ENCODE data around the gene SLC35F6.
"Not testable (repeated sequence)": the region's sequence is repeated elsewhere in the genome, so short reads cannot be mapped to it uniquely, and the experiment has no call there.

Gene SLC35F6

GRCh38 chr2:26730549-26731344, 33.3 kb upstream of the SLC35F6 start:
- no peak for DNase-seq (ENCODE audit: low read depth in 2 of 3, low spot score in 2 of 3)

DNA sequence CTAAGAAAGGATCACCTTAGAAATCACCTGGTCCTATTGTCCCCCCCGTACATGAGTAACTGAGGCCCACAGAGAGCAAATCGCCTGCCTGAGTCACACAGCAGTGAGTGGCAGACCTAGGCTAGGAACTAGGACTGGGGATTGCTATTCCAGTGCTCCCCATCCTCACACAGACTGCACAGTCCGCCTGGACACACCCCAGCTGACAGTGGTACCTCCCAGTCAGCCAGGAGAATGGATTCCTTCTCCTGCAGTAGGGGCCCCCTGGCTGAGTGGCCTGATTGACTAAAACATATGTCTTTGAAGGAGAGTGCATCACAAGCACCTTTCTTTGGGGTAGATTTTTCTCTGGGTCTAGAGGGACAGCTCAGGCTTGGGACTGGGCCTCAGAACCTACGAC, 32.4 kb upstream of the SLC35F6 start:
- no peak for DNase-seq (ENCODE audit: low read depth in 2 of 3, low spot score in 2 of 3)

GRCh38 chr2:26732446-26732845, 31.6 kb upstream of the SLC35F6 start:
- no peak for DNase-seq (ENCODE audit: low read depth in 2 of 3, low spot score in 2 of 3)

GRCh38 chr2:26733413-26733812, 30.7 kb upstream of the SLC35F6 start:
- DNase-seq (ENCODE audit: low read depth in 2 of 3, low spot score in 2 of 3): no peak

DNA sequence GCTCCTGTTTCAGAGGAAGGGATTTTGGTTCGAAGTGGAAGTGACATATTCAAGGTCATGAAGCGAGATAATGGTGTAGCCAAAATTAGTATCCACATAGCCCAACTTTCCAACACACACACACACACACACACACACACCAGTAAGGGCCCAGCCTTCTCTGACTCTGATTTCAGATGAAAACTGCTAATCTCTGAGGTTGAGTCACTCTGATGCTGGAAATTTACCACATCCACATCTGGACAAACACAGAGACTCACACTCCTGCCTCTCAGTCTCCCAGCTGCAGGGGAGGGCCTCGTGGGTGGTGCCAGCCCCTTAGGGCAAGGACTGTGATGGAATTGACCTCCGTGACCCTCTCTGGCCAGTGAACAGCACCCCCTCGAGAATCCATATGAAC, 29.0 kb upstream of the SLC35F6 start:
- DNase-seq (ENCODE audit: low read depth in 2 of 3, low spot score in 2 of 3): no peak

GRCh38 chr2:26735883-26736588, 28.0 kb upstream of the SLC35F6 start:
- DNase-seq (ENCODE audit: low read depth in 2 of 3, low spot score in 2 of 3): no peak

DNA sequence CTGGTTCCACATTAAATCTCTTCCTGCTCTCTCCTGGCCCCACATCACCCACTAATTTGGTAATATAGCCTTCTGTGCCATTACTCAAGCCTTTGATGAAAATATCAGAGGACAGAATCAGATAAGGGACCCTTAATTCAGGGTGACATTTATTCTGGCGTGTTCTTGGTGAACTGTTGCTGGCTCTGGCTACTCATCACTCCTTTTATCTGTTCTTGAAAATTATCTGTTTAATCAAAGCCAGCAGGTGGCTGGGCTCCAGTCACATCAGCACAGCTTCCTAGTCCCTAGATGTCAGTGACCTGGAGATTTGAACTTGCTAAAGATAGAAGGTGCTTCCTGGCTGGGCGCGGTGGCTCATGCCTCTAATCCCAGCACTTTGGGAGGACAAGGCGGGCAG, 26.9 kb upstream of the SLC35F6 start:
- no peak for DNase-seq (ENCODE audit: low read depth in 2 of 3, low spot score in 2 of 3)

DNA sequence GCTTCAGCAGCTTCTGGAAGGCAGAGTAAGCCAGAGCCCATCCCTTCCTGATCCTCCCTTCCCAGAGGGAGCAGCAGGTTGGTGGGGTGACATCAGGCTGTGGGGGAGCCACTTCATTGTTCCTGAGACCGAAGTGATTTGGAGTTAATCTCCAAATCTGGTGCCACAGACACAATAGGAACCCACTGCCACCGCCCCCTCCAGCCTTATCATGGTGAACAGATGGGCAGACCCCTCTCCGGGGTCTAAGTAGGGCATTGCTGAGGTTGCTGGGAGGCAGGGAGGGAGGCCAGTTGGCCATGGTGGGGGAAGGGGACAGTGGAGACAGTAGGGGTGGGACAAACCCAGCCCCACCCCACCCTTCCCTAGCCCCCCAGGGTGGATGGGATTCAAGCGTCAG, 25.6 kb upstream of the SLC35F6 start:
- no peak for DNase-seq (ENCODE audit: low read depth in 2 of 3, low spot score in 2 of 3)

DNA sequence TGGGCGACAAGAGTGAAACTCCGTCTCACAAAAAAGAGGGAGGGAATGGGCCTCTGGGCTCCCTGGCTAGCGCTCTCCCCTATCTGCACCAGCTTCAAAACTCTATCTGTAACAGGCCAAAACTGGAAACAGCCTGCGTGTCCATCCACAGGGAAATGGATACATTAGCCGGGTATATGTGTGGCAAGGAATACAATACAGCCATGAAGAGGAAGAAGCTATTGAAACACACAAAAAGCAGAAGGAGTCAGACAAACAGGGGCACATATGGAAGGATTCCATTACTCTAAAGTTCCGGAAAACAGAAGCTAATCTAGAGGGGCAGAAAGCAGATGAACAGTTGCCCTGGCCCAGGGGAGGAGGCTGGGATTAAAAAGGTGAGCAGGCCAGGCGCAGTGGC, 24.6 kb upstream of the SLC35F6 start:
- DNase-seq (ENCODE audit: low read depth in 2 of 3, low spot score in 2 of 3): no peak

DNA sequence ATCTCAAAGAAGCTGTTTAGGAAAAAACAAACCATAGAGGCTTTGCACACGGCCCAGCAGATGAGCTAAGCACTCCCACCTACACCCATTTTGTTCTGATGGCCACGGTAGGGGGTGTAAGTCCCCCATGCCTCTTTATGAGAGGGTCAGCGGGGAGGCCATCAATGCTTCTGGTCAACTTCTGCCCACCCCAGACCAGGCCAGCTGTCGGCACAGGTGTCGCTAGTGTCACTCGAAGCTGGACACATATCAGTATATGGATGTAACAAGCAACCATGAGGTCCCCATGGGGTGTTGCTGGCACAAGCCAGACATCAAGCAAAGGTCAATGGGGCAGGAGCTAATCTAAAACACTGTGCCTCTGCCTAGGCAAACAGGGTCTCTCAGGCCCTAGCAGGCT, 23.7 kb upstream of the SLC35F6 start:
- no peak for DNase-seq (ENCODE audit: low read depth in 2 of 3, low spot score in 2 of 3)

DNA sequence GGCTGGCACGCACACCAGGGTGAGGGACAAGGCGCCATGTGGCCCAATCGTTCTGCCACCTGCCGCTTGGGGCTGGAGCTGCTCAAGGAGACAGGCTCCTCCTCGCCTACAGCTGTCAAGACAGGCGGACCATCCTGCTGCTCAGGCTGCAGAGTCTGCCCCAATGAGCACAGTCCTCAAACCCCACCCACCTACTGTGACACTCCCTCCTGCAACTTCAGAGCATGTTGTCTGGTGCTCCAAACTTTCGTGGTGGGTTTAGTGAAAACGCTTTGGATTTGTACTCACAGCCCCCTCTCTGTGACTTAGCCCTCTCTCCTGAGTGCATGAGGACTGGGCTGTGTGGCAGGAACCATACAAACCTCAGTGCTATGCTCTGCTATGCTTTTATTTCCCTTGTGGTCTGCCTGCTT, 23.2 kb upstream of the SLC35F6 start:
- no peak for DNase-seq (ENCODE audit: low read depth in 2 of 3, low spot score in 2 of 3)

DNA sequence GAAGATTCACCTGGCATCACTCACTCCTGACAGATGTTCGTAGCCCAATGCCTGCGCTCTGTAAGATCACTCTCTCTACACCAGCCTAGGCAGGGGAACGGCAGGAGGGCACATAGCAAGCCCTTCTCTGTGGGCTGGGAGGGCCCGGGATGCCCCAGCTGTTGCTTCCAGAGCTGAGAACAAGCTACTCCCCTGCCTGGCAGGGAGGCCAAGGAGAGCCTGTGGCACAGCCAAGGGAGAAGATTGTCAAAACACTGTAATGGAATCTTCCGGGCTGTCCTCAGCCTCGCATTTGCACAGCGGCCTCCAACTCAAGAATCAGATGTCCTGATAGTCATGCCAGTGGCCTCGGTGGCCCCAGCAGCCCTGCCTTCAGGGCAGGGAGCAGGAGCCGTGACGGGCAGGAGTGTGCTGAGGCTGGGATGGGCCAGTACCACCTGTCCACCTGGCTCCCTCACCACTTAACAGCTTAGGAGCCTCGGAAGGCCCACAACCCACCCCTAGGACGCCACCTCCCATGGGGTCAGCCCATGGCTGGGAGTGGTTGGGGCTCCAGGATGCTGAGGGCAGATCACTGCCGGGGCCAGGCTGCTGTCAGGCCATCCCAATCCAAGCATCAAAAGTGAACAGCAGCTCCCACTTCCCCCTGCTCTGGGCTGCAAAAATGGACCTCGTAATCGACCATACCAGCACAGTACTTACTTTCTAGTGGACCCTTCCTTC, 21.9 kb upstream of the SLC35F6 start:
- no peak for DNase-seq (ENCODE audit: low read depth in 2 of 3, low spot score in 2 of 3)

GRCh38 chr2:26743852-26744251, 20.2 kb upstream of the SLC35F6 start:
- DNase-seq (ENCODE audit: low read depth in 2 of 3, low spot score in 2 of 3): no peak

DNA sequence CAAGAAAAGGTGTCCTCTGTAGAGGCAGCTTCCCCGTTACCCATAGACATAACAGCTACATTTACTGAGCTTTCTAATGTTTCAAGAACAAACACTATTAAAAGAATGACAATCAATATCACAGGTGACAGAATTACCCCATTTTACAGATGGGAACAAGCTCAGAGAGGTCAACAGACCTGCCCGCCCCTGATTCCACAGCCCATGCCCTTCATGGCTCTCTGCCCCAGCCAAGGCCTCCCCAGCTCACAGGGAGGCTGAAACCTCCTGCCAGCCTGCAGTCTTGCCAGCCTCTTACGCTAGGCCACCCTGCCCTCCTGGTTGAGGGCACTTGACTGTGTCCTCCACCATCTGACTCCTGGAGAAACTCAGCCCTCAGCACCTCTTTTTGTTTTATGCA, 19.1 kb upstream of the SLC35F6 start:
- DNase-seq (ENCODE audit: low read depth in 2 of 3, low spot score in 2 of 3): no peak

- peak; percentile 53 to 78 (median 77) for DNase-seq (ENCODE audit: low read depth in 2 of 3, low spot score in 2 of 3)
Measured at GRCh38 chr2:26745609-26746327, 18.3 kb upstream of the SLC35F6 start.

DNA sequence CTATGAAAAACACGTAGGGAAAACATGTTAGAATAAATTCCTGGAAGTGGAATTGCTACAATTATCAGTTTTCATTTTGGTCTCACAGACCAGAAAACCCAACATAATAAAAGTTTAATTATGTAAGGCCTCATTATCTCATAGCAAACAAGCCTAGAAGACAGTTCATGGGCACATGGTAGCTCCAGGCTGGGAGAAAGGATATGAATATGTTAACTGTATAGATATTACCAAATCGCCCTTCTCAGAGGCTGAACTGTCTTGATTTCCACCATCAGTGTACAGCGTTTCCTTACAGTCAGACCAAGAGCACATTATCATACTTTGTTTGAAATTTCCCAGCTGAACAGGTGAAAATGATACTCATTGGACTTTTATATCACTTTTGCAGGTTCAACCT, 17.1 kb upstream of the SLC35F6 start:
- no peak for DNase-seq (ENCODE audit: low read depth in 2 of 3, low spot score in 2 of 3)

DNA sequence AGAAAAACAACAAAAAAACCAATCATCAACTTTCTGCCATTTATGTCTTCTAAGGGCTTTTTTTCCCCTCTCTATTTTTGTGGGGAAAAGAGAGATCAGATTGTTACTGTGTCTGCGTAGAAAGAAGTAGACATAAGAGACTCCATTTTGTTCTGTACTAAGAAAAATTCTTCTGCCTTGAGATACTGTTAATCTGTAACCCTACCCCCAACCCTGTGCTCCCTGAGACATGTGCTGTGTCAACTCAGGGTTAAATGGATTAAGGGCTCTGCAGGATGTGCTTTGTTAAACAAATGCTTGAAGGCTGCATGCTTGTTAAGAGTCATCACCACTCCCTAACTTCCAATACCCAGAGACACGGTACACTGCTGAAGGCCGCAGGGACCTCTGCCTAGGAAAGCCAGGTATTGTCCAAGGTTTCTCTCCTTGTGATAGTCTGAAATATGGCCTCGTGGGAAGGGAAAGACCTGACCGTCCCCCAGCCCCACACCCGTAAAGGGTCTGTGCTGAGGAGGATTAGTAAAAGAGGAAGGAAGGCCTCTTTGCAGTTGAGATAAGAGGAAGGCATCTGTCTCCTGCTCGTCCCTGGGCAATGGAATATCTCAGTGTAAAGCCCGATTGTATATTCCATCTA, 14.2 kb upstream of the SLC35F6 start:
- DNase-seq (ENCODE audit: low read depth in 2 of 3, low spot score in 2 of 3): not testable (repeated sequence)

DNA sequence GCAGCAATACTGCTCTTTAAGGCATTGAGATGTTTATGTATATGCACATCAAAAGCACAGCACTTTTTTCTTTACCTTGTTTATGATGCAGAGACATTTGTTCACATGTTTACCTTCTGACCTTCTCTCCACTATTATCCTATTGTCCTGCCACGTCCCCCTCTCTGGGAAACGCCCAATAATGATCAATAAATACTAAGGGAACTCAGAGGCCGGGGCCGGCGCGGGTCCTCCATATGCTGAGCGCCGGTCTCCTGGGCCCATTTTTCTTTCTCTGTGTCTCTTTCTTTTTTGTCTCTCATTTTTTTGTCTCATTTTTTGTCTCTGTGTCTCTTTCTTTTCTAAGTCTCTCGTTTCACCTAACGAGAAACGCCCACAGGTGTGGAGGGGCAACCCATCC, 13.6 kb upstream of the SLC35F6 start:
- not testable (repeated sequence) for DNase-seq (ENCODE audit: low read depth in 2 of 3, low spot score in 2 of 3)

- DNase-seq (ENCODE audit: low read depth in 2 of 3, low spot score in 2 of 3): no peak
Measured at GRCh38 chr2:26752656-26753055, 11.4 kb upstream of the SLC35F6 start.

- no peak for DNase-seq (ENCODE audit: low read depth in 2 of 3, low spot score in 2 of 3)
Measured at GRCh38 chr2:26754539-26754938, 9.5 kb upstream of the SLC35F6 start.

Measured in activated CD8-positive, alpha-beta memory T cell treated with anti-CD3 and anti-CD28 coated beads for 48 hours (primary cell).